ENCODE data around the gene C11orf68. TPM values are rescaled to one million over a fixed set of nuclear protein-coding genes. Genes with fewer than 3 reads are reported as not detected.
"Not testable (repeated sequence)": the region's sequence is repeated elsewhere in the genome, so short reads cannot be mapped to it uniquely, and the experiment has no call there.

The C11orf68 gene
- polyA plus RNA-seq (ENCODE audit: insufficient read length), result 36.2 TPM

- DNase-seq, result peak; percentile 43
These were observed at the start of gene C11orf68 for GRCh38 chr11:65918211-65919140. Gene C11orf68 (minus strand): TSS chr11:65919062. CDS start chr11:65919031, 31 bp downstream.

GRCh38 chr11:65967329-65967934 is 48.6 kb upstream of the C11orf68 start:
- no peak for DNase-seq

- DNase-seq, result no peak
These were observed 47.3 kb upstream of the C11orf68 start for GRCh38 chr11:65965986-65966762.

- no peak for DNase-seq
These were observed 46.0 kb upstream of the C11orf68 start for GRCh38 chr11:65964906-65965305.

GRCh38 chr11:65962141-65962564 is 43.3 kb upstream of the C11orf68 start:
- DNase-seq, result no peak

- DNase-seq, result peak; percentile 98
These were observed 42.6 kb upstream of the C11orf68 start, which contains the start of gene SART1 for GRCh38 chr11:65961267-65962140. Gene SART1 (plus strand): TSS chr11:65961734. CDS start chr11:65961781, 47 bp downstream.

GRCh38 chr11:65960824-65961266 is 42.0 kb upstream of the C11orf68 start:
- no peak for DNase-seq

GRCh38 chr11:65958774-65959420 is 40.0 kb upstream of the C11orf68 start:
- DNase-seq, result no peak

GRCh38 chr11:65958291-65958690 is 39.4 kb upstream of the C11orf68 start:
- no peak for DNase-seq

GRCh38 chr11:65954771-65955170 is 35.9 kb upstream of the C11orf68 start:
- DNase-seq, result no peak

- DNase-seq, result no peak
These were observed 34.6 kb upstream of the C11orf68 start for GRCh38 chr11:65953471-65953870.

- no peak for DNase-seq
These were observed 33.2 kb upstream of the C11orf68 start for GRCh38 chr11:65952052-65952521.

GRCh38 chr11:65951641-65952040 is 32.8 kb upstream of the C11orf68 start:
- DNase-seq, result not testable (repeated sequence)

GRCh38 chr11:65950711-65951110 is 31.8 kb upstream of the C11orf68 start:
- DNase-seq, result not testable (repeated sequence)

- no peak for DNase-seq
These were observed 28.8 kb upstream of the C11orf68 start for GRCh38 chr11:65947603-65948125.

GRCh38 chr11:65947133-65947532 is 28.3 kb upstream of the C11orf68 start:
- DNase-seq, result no peak

GRCh38 chr11:65946655-65947054 is 27.8 kb upstream of the C11orf68 start:
- no peak for DNase-seq

- no peak for DNase-seq
These were observed 27.2 kb upstream of the C11orf68 start for GRCh38 chr11:65945941-65946558.

GRCh38 chr11:65945430-65945911 is 26.6 kb upstream of the C11orf68 start, which contains the start of gene TSGA10IP:
Gene TSGA10IP (plus strand): TSS chr11:65945480. CDS start chr11:65945676, 196 bp downstream.
- no peak for DNase-seq

- no peak for DNase-seq
These were observed 25.9 kb upstream of the C11orf68 start for GRCh38 chr11:65944767-65945166.
